Skin epidermis (tissue), 12 donors: ENCODE data around the gene TBC1D22A.

ENCODE experiments used
- H3K27ac ChIP-seq, 21 experiments: fragments of 200-600 bp; sonication (generic) in 11 of 21; one replicate each; pipeline ENCODE4 v1.5.0; 2020; ENCODE audit warnings: mild to moderate bottlenecking in 3 of 21, inconsistent platforms in 2 of 21, moderate library complexity in 2 of 21
- H3K4me3 ChIP-seq, 7 experiments: fragments of 200-600 bp; sonication (generic) in 2 of 7; one replicate each; pipeline ENCODE4 v1.5.0; 2020; ENCODE audit warnings: inconsistent platforms in 2 of 7, mild to moderate bottlenecking in 2 of 7, moderate library complexity in 1 of 7

TBC1D22A gene

DNA sequence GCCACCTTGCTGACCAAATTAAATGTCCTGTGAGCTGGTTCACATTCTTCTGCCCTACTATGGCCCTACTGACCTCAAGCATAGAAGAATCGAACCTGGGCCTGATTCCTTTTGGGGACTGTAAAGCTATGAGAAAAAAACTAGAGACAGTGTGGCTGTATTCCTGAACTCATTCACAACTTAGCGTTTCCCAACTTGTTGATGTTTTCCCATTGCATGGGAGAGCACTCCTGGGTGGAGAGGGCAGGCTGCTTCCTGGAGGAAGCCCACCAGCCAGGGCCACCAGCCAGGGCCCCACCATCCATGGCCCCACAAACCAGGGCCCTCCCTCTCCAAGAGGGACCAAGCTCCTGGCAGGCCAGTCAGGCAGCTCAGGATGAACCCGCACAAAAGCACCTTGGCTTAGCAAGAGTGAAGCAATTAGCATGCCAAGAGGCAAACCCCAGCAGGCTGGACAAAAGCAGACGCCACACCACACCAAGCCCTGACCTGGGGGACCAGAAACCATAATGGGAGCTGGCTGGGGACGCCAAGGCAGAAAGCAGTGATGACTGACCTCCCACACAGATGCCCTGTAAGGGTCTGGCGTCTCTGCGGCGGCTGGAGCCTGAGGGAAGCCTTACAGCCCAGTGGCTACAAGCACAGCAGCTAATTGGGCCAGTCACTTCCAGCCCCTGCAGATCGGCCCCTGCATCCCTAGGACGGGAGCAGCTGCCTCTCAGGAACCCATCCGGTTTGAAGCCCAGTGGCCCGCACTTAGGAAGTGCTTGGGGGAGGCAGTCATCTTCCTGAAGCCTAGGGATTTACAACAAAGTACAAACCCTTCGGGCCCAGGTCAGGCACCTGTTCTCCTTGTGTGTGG is 26.5 kb upstream of the TBC1D22A start:
- Histone ChIP-seq H3K27ac (peak overlapping the region in 19 of 21 experiments; percentile 45 to 97 (median 92)), H3K4me3 (peak overlapping the region in 6 of 7 experiments; percentile 1 to 92 (median 60))

DNA sequence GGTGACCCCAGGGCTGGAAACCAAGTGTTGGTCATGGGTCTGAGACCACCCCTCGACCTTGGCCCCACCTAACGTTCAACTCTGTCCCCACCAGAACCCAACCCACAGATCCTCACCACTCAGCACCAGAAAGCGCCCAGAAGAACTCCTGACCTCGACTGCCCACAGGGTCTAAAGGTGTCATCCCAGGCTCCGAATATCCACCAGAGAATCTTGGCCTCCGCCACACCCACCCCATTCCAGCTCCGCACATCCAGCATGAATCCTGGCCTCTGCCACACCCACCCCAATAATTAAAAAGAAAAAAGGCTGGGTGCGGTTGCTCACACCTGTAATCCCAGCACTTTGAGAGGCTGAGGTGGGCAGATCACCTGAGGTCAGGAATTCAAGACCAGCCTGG is 25.7 kb upstream of the TBC1D22A start:
- Histone ChIP-seq H3K4me3 (peak overlapping the region; percentile 56 to 92 (median 74)), H3K27ac (peak overlapping the region in 19 of 21 experiments; percentile 69 to 97 (median 93))

DNA sequence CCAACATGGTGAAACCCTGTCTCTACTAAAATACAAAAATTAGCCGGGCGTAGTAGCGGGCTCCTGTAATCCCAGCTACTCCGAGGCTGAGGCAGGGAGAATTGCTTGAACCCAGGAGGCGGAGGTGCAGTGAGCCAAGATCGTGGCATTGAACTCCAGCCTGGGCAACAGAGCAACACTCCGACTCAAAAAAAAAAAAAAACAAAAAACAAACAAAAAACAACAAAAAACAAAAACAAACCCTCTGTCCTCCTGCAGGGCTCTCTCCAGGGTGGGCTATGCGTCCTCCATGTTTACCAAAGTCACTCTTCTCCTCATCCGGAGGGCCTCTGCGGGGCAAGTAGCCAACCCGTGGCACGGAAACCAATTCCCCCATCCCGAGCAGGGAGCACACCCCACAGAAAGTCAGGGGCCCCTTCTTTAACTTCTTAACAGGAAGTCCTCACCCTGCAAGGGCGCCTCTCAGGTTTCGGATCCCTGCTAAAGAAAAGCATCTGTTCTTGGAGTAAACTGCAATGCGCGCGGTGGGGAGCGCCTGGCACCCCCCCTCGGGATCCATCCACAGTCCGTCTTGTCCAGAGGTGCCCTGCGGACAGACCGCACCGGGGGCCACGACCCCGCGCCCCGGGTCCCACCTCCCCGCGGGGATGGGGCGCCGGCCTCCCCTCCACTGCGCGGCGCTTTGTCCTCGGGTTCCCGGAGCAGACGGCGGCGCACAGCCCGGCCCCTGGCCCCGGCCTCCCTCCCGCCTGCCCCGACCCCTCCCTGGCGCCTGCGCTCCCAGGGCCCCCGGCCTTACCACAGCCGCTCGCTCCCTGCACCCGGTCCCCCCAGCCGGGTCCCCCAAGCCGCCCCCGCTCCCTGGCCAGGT is 25.1 kb upstream of the TBC1D22A start:
- Histone ChIP-seq H3K27ac (peak overlapping the region; percentile 55 to 97 (median 92)), H3K4me3 (peak overlapping the region; percentile 56 to 92 (median 74))

GRCh38 chr22:46737976-46738646 is 24.3 kb upstream of the TBC1D22A start, which contains the start of gene CERK:
TSS of gene CERK (minus strand) at chr22:46738252. CDS start at chr22:46738148, 104 bp downstream.
- H3K27ac ChIP-seq: peak within 1 kb of the TSS; percentile 56 to 97 (median 93)

GRCh38 chr22:46738647-46739093 is 23.8 kb upstream of the TBC1D22A start:
- H3K4me3 ChIP-seq: peak overlapping the region; percentile 56 to 92 (median 74)
- peak overlapping the region; percentile 56 to 97 (median 93) for H3K27ac ChIP-seq

More at GRCh38 chr22:46737976-46738646, 24.3 kb upstream of the TBC1D22A start, which contains the start of gene CERK:
- H3K4me3 ChIP-seq: peak within 1 kb of the TSS; percentile 56 to 92 (median 74)

GRCh38 chr22:46739094-46739870 is 23.2 kb upstream of the TBC1D22A start:
- peak overlapping the region; percentile 56 to 92 (median 74) for H3K4me3 ChIP-seq
- H3K27ac ChIP-seq: peak overlapping the region in 20 of 21 experiments; percentile 84 to 97 (median 94)

GRCh38 chr22:46740910-46741780 is 21.3 kb upstream of the TBC1D22A start:
- Histone ChIP-seq H3K4me3 (no peak overlapping the region), H3K27ac (peak overlapping the region in 2 of 21 experiments; percentile 12)

DNA sequence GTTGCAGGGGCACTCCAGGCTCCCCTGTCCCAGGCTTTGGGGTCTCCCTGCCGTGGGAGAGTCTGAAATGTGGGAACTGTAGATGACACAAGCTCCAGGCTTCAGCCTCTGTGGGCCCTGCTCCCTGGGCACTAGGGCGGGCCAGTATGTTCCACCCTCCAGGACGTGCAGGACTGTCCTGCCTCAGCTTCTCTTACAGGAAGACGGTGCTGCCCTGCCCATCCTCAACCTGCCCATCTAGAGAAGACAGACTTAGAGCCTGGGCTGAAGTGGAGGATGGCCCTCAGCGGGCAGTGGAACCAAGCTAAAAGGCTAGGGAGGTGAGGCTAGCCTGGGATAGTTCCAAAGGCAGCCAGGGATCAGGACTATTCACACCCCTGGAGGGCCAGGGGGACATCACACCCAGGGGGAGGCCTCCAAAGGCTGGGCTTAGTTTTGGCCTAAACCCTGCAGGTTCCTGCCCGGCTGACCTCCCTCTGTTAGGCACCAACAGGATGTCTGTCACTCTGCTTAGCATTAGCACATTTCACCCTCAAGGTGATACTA is 20.4 kb upstream of the TBC1D22A start:
- Histone ChIP-seq H3K4me3 (no peak overlapping the region), H3K27ac (no peak overlapping the region)

GRCh38 chr22:46742576-46743221 is 19.8 kb upstream of the TBC1D22A start:
- Histone ChIP-seq H3K4me3 (no peak overlapping the region), H3K27ac (no peak overlapping the region)

DNA sequence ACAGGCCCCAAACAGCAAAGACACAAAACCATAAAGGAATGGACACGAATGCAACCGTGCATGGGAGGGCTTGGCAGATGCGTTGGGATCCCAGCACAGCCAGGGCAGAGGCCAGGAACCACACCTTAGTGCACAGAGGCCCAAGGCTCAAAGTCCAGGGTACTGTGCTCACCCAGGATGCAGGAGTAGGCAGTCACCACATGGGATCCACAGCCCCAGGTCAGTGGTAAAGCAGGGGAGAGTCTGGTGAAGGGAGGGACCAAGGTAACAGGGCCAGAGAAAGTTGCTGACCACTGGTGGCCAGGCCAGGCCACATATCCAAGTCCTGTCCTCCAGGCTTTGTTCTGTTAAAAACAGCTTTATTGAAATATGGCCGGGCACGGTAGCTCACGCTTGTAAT is 17.9 kb upstream of the TBC1D22A start:
- H3K4me3 ChIP-seq: no peak overlapping the region
- H3K27ac ChIP-seq: no peak overlapping the region

DNA sequence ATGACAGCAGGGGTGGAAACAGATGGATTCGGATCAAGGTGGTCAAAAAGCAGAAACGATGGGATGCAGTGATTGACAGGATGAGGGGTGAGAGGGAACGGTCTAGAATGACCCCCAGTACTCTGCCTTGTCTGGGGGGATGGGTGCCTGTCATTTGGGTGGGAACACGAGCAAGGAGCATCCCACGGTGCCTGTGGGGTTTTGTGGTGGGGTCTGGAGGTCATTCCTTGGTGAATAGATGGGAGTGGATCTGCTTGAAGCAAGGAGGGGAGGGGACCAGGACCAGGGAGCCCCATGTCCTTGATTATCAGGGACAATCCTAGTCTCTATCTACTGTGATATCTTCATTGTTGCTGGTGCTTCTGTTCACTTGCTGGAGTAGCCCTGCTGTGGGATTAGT is 16.3 kb upstream of the TBC1D22A start:
- no peak overlapping the region for H3K27ac ChIP-seq
- H3K4me3 ChIP-seq: no peak overlapping the region

GRCh38 chr22:46746620-46747019 is 15.8 kb upstream of the TBC1D22A start:
- Histone ChIP-seq H3K4me3 (no peak overlapping the region), H3K27ac (no peak overlapping the region)

GRCh38 chr22:46747646-46748045 is 14.8 kb upstream of the TBC1D22A start:
- Histone ChIP-seq H3K27ac (peak overlapping the region in 1 of 21 experiments; percentile 91), H3K4me3 (no peak overlapping the region)

- Histone ChIP-seq H3K4me3 (no peak overlapping the region), H3K27ac (peak overlapping the region in 13 of 21 experiments; percentile 0 to 91 (median 65))
Observed at GRCh38 chr22:46748206-46748907, 14.1 kb upstream of the TBC1D22A start.

GRCh38 chr22:46748908-46749675 is 13.4 kb upstream of the TBC1D22A start:
- peak overlapping the region in 15 of 21 experiments; percentile 0 to 91 (median 54) for H3K27ac ChIP-seq

More at GRCh38 chr22:46748908-46749675, 13.4 kb upstream of the TBC1D22A start:
- H3K4me3 ChIP-seq: no peak overlapping the region
